DOHH2 (cell line): ENCODE measurements around the gene GH2.
A peak's percentile ranks its signal among the peaks of the same experiment; 100 is the strongest.
"Not testable (repeated sequence)": the region's sequence is repeated elsewhere in the genome, so short reads cannot be mapped to it uniquely, and the experiment has no call there.

Source experiments
- H3F3A ChIP-seq: fragments of 200-600 bp; sonication (generic), shearing (Covaris generic); 2 replicates; pipeline ENCODE4 v1.6.0; 2016; ENCODE audit warnings: antibody characterized with exemption, mild to moderate bottlenecking; ENCODE audit not compliant: control insufficient read depth, insufficient read depth
- H3K27ac ChIP-seq: fragments of 200-600 bp; sonication (generic); 2 replicates; pipeline ENCODE4 v1.5.1; 2014; ENCODE audit warnings: low read depth, mild to moderate bottlenecking, low read length, moderate library complexity
- H3K27me3 ChIP-seq: fragments of 200-600 bp; sonication (generic); 2 replicates; pipeline ENCODE4 v1.6.1; 2014; ENCODE audit warnings: mild to moderate bottlenecking, low read length, mixed read lengths; ENCODE audit not compliant: control insufficient read depth
- H3K36me3 ChIP-seq: fragments of 200-600 bp; sonication (generic); 2 replicates; pipeline ENCODE4 v1.6.1; 2014; ENCODE audit warnings: mild to moderate bottlenecking, low read length, moderate library complexity, mixed read lengths; ENCODE audit not compliant: control insufficient read depth
- H3K4me1 ChIP-seq: fragments of 200-600 bp; sonication (generic); 2 replicates; pipeline ENCODE4 v1.6.1; 2014; ENCODE audit warnings: mild to moderate bottlenecking, low read length, mixed read lengths; ENCODE audit not compliant: control insufficient read depth
- H3K4me2 ChIP-seq: fragments of 200-600 bp; sonication (generic); 2 replicates; pipeline ENCODE4 v1.6.0; 2014; ENCODE audit warnings: mild to moderate bottlenecking, low read length, moderate library complexity
- H3K4me3 ChIP-seq: fragments of 200-600 bp; sonication (generic); 2 replicates; pipeline ENCODE4 v1.5.1; 2014; ENCODE audit warnings: mild to moderate bottlenecking, low read length, mixed read lengths
- H3K79me2 ChIP-seq: fragments of 200-600 bp; sonication (generic); 2 replicates; pipeline ENCODE4 v1.6.1; 2014; ENCODE audit warnings: mild to moderate bottlenecking, low read length, mixed read lengths; ENCODE audit not compliant: control insufficient read depth
- H3K9me2 ChIP-seq: fragments of 200-600 bp; sonication (generic); replicated peaks from 2 replicates; pipeline ENCODE4 v1.6.1; 2014; ENCODE audit warnings: mild to moderate bottlenecking, low read length, mixed read lengths; ENCODE audit not compliant: control insufficient read depth
- H3K9me3 ChIP-seq: fragments of 200-600 bp; sonication (generic); 2 replicates; pipeline ENCODE4 v1.6.1; 2014; ENCODE audit warnings: antibody characterized with exemption, low read length, mixed read lengths; ENCODE audit not compliant: control insufficient read depth, insufficient read depth
- H4K20me1 ChIP-seq: fragments of 200-600 bp; sonication (generic); 2 replicates; pipeline ENCODE4 v1.6.0; 2014; ENCODE audit warnings: low read depth, mild to moderate bottlenecking, antibody characterized with exemption, low read length, moderate library complexity; ENCODE audit not compliant: control insufficient read depth, insufficient read depth
- EZH2phosphoT487 ChIP-seq: fragments of 200-600 bp; sonication (generic); IDR thresholded peaks from 2 replicates; pipeline ENCODE4 v1.6.1; 2017; ENCODE audit warnings: borderline replicate concordance, mild to moderate bottlenecking, antibody characterized with exemption, low read length, moderate library complexity, mixed read lengths
- TF ChIP-seq, protein P1 (sequence below): fragments of 200-600 bp; sonication (generic); IDR thresholded peaks from one replicate; pipeline ENCODE4 v1.5.1; 2014; ENCODE audit warnings: antibody characterized with exemption, mild to moderate bottlenecking, low read depth, low read length; ENCODE audit not compliant: poor library complexity, severe bottlenecking

Gene GH2

GRCh38 chr17:63919311-63919723 is 37.6 kb upstream of the GH2 start:
- Histone ChIP-seq H3K4me1 (peaks cover 75% of the 10 kb centered on the region), H3K4me2 (peak overlapping the region; percentile 51), H3K4me3 (no peak overlapping the region)

DNA sequence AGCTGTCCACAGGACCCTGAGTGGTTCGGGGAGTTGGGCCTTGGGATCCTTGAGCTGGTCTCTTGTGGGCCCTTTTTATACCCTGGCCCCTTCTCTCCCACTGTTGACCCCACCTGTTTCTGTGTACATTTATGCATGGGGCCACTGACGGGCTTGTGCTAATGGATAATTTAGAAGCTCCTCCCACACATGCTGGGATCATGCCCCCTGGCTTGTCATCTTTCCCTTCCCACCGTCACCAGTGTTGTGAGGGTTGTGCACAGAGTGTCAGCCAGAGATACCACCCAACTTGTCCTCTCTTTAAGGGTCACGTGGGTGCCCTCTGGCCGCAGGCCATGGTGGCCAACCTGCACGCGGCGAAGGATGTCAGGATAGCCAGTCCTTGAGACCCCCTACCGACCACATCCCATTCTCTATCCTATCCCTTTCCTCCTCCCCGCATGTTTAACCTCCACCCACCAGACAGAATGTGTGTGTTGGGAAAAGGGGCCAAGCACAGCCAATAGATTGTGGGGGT is 37.1 kb upstream of the GH2 start, which contains the start of gene GH1:
TSS of gene GH1 (minus strand) at position 51 of the 517 bp plus-strand sequence. CDS start 63 bp downstream, outside the sequence.
- H3K9me3 ChIP-seq, H3K36me3 ChIP-seq, H3K79me2 ChIP-seq, H3K4me3 ChIP-seq, H3K27ac ChIP-seq, H3K9me2 ChIP-seq, H3F3A ChIP-seq, H3K27me3 ChIP-seq, H4K20me1 ChIP-seq: not testable (repeated sequence)
- Histone ChIP-seq H3K4me2 (peak within 1 kb of the TSS; percentile 51), H3K4me1 (peaks cover 72% of the 10 kb centered on the region)

More at GRCh38 chr17:63919311-63919723, 37.6 kb upstream of the GH2 start:
- H3F3A ChIP-seq = peaks cover 7% of the 10 kb centered on the region
- no peaks in the 10 kb centered on the region for H3K79me2 ChIP-seq
- no peak for TF ChIP-seq EZH2phosphoT487
- TF ChIP-seq, protein P1, sequence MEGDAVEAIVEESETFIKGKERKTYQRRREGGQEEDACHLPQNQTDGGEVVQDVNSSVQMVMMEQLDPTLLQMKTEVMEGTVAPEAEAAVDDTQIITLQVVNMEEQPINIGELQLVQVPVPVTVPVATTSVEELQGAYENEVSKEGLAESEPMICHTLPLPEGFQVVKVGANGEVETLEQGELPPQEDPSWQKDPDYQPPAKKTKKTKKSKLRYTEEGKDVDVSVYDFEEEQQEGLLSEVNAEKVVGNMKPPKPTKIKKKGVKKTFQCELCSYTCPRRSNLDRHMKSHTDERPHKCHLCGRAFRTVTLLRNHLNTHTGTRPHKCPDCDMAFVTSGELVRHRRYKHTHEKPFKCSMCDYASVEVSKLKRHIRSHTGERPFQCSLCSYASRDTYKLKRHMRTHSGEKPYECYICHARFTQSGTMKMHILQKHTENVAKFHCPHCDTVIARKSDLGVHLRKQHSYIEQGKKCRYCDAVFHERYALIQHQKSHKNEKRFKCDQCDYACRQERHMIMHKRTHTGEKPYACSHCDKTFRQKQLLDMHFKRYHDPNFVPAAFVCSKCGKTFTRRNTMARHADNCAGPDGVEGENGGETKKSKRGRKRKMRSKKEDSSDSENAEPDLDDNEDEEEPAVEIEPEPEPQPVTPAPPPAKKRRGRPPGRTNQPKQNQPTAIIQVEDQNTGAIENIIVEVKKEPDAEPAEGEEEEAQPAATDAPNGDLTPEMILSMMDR = peak; percentile 87
- no peaks in the 10 kb centered on the region for H3K36me3 ChIP-seq
- H3K9me3 ChIP-seq = no peaks in the 10 kb centered on the region
- no peaks in the 10 kb centered on the region for H3K9me2 ChIP-seq
- H3K27me3 ChIP-seq = no peaks in the 10 kb centered on the region
- no peaks in the 10 kb centered on the region for H4K20me1 ChIP-seq
- H3K27ac ChIP-seq = no peak overlapping the region

GRCh38 chr17:63918305-63918704 is 36.6 kb upstream of the GH2 start:
- TF ChIP-seq EZH2phosphoT487 = no peak
- TF ChIP-seq, protein P1 = no peak
- H3K4me2 ChIP-seq = no peak overlapping the region
- no peaks in the 10 kb centered on the region for H3K27me3 ChIP-seq
- H3K4me3 ChIP-seq = no peak overlapping the region
- no peaks in the 10 kb centered on the region for H3K9me3 ChIP-seq
- H4K20me1 ChIP-seq = no peaks in the 10 kb centered on the region
- no peak overlapping the region for H3K27ac ChIP-seq
- no peaks in the 10 kb centered on the region for H3K79me2 ChIP-seq
- peaks cover 66% of the 10 kb centered on the region for H3K4me1 ChIP-seq
- H3F3A ChIP-seq = peaks cover 7% of the 10 kb centered on the region
- no peaks in the 10 kb centered on the region for H3K36me3 ChIP-seq
- H3K9me2 ChIP-seq = no peaks in the 10 kb centered on the region

GRCh38 chr17:63917646-63918045 is 35.9 kb upstream of the GH2 start:
- H3K27ac ChIP-seq = no peak overlapping the region

DNA sequence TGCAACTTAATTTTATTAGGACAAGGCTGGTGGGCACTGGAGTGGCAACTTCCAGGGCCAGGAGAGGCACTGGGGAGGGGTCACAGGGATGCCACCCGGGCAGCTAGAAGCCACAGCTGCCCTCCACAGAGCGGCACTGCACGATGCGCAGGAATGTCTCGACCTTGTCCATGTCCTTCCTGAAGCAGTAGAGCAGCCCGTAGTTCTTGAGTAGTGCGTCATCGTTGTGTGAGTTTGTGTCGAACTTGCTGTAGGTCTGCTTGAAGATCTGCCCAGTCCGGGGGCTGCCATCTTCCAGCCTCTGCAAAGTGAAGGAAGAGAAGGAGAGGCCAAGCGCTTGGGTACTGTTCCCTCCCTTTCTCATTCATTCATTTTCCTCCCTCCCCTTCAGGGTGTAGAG is 35.5 kb upstream of the GH2 start:
- H3K4me2 ChIP-seq, H4K20me1 ChIP-seq, H3K79me2 ChIP-seq, H3K27me3 ChIP-seq, H3F3A ChIP-seq, H3K27ac ChIP-seq, H3K36me3 ChIP-seq, H3K9me3 ChIP-seq, H3K9me2 ChIP-seq, H3K4me3 ChIP-seq: not testable (repeated sequence)
- peaks cover 55% of the 10 kb centered on the region for H3K4me1 ChIP-seq

More at GRCh38 chr17:63917646-63918045, 35.9 kb upstream of the GH2 start:
- H3K4me2 ChIP-seq = no peak overlapping the region
- H4K20me1 ChIP-seq = no peaks in the 10 kb centered on the region
- H3K9me3 ChIP-seq = no peaks in the 10 kb centered on the region
- TF ChIP-seq, protein P1 = no peak
- TF ChIP-seq EZH2phosphoT487 = no peak
- H3K4me1 ChIP-seq = peaks cover 60% of the 10 kb centered on the region
- H3K79me2 ChIP-seq = no peaks in the 10 kb centered on the region
- H3K4me3 ChIP-seq = no peak overlapping the region
- H3K36me3 ChIP-seq = no peaks in the 10 kb centered on the region
- H3K9me2 ChIP-seq = no peaks in the 10 kb centered on the region
- H3F3A ChIP-seq = peaks cover 3% of the 10 kb centered on the region; the same call in 1 of the 2 replicates
- H3K27me3 ChIP-seq = no peaks in the 10 kb centered on the region
